Sigmoid colon (tissue), 4 donors: ENCODE data around the gene APRT.

ENCODE experiments used
- CTCF ChIP-seq, 4 experiments: fragments of 450-650 bp in 3 of 4; fragments of 200-600 bp in 1 of 4; IDR thresholded peaks; one replicate each; pipeline ENCODE4 v1.5.1; 2016 to 2019; ENCODE audit warnings: antibody characterized with exemption in 4 of 4, mild to moderate bottlenecking in 3 of 4, moderate library complexity in 2 of 4
- EP300 ChIP-seq, 4 donors: sonication (generic); formaldehyde crosslinking; IDR thresholded peaks; one replicate each; pipeline ENCODE4 v1.6.1; 2017; ENCODE audit warnings: antibody characterized with exemption in 4 of 4
- POLR2A ChIP-seq, 2 donors: fragments of 450-650 bp; IDR thresholded peaks; one replicate each; pipeline ENCODE4 v1.6.1; 2016; ENCODE audit warnings: antibody characterized with exemption in 2 of 2, mild to moderate bottlenecking in 2 of 2, moderate library complexity in 2 of 2
- POLR2AphosphoS5 ChIP-seq, 4 donors: sonication (generic); formaldehyde crosslinking; IDR thresholded peaks; one replicate each; pipeline ENCODE4 v1.6.1; 2017; ENCODE audit warnings: antibody characterized with exemption in 4 of 4

GRCh38 chr16:88800277-88800592, 11.5 kb downstream of the APRT start:
- no peak for TF ChIP-seq CTCF (IDR thresholded peaks at IDR 0.05)
- no peak for TF ChIP-seq POLR2AphosphoS5 (IDR thresholded peaks at IDR 0.05)
- TF ChIP-seq EP300 (IDR thresholded peaks at IDR 0.05), result no peak
- TF ChIP-seq POLR2A (IDR thresholded peaks at IDR 0.05), result no peak
